ENCODE results near the gene ZDHHC9.

ZDHHC9 gene

DNA sequence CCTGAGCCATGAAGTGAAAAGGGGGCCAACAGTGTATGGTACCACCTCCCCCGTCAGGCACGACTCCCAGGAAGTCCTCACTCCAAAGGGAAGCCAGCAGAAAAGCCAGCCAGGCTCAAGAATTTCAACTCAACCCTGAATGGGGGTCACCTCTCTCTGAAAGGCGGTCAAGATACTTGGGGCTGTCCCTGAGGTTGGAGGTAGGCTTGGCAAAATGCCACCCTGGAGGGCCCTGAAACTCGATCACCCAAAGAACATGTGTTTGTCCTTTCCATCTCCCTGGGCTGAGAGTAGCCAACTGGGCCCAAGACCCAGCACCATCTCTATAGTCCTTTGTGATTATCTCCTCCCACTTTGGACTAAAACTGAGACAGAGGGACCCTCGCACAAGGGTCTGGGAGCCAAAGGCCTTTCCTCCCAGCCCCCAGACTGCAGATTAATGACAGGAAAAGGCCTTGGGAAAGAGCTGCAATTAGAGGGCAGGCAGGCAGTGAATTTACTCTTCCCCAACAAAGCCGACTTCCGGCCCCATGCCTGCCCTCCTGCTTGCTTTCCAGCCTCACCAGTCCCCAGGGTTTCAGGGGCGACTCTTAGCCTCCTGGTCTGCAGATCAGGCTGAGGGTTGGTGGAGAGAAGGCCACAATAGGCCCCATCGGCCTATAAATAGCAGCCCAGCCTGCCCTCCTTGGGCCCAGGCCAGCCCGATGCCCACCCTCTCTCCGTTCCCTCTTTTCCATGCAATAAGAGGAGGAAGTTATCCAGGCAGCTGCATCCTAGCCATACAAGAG is 58.3 kb downstream of the ZDHHC9 start:
- H3K4me3 ChIP-seq (ENCODE audit: low read depth, low read length) = no peak overlapping the region
- TF ChIP-seq, protein P1, sequence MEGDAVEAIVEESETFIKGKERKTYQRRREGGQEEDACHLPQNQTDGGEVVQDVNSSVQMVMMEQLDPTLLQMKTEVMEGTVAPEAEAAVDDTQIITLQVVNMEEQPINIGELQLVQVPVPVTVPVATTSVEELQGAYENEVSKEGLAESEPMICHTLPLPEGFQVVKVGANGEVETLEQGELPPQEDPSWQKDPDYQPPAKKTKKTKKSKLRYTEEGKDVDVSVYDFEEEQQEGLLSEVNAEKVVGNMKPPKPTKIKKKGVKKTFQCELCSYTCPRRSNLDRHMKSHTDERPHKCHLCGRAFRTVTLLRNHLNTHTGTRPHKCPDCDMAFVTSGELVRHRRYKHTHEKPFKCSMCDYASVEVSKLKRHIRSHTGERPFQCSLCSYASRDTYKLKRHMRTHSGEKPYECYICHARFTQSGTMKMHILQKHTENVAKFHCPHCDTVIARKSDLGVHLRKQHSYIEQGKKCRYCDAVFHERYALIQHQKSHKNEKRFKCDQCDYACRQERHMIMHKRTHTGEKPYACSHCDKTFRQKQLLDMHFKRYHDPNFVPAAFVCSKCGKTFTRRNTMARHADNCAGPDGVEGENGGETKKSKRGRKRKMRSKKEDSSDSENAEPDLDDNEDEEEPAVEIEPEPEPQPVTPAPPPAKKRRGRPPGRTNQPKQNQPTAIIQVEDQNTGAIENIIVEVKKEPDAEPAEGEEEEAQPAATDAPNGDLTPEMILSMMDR (IDR thresholded peaks at IDR 0.05; ENCODE audit: low read depth, low read length, missing control alignments) = no peak
- H3K27me3 ChIP-seq (replicated peaks) = no peaks in the 10 kb centered on the region
- H3K27ac ChIP-seq = no peak overlapping the region
- DNase-seq = no peak
- no peaks in the 10 kb centered on the region for H3K36me3 ChIP-seq (replicated peaks)
- in situ Hi-C loops (cut with HindIII; ENCODE audit: low pct_ligation_motif_present, low sequenced_read_pairs) = no loop called here

DNA sequence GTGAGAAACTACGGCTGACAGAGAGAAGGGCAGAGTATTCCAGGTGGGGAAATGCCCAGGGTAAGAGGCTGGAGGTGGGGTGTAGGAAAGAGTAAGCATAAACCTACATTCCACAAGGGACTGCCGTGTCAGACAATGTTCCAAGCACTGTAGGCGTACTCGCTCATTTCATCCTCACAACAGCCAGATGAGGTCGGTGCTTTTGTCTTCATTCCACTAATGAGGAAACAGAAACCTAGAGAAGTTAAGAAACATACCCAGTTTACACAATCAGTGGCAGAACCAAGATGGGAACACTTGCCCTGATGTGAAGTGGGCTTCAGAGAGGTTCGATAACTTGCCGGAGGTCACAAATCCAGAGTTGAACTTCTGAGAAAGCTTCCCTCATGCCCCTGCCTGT is 59.3 kb downstream of the ZDHHC9 start:
- Histone ChIP-seq H3K27ac (no peak overlapping the region), H3K36me3 (replicated peaks) (no peaks in the 10 kb centered on the region), H3K4me3 (ENCODE audit: low read depth, low read length) (no peak overlapping the region), H3K27me3 (replicated peaks) (no peaks in the 10 kb centered on the region)
- in situ Hi-C loops (cut with HindIII; ENCODE audit: low pct_ligation_motif_present, low sequenced_read_pairs) = no loop called here
- no peak for DNase-seq
- TF ChIP-seq, protein P1 (IDR thresholded peaks at IDR 0.05; ENCODE audit: low read depth, low read length, missing control alignments) = no peak

DNA sequence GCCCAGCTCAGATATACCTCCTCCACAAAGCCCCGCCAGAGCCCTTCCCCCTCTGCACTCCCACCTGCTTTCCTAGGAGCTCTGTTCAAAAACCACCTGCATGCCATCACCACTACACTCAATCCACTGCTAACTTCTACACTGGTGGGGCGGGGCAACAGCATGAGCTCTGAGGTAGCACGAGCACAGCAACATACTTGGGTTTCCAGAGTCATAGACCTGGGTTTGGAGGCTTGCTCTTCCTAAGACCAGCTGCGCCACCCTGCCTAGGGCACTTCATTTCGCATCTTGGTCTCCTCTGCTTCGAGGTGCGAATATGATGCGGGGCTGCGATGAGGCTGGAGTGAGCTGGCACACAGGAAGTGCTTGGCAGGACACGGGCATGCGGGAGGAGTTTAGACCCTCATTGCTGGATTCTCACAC is 60.4 kb downstream of the ZDHHC9 start:
- TF ChIP-seq, protein P1 (IDR thresholded peaks at IDR 0.05; ENCODE audit: low read depth, low read length, missing control alignments) = no peak
- no peaks in the 10 kb centered on the region for H3K27me3 ChIP-seq (replicated peaks)
- H3K4me3 ChIP-seq (ENCODE audit: low read depth, low read length) = no peak overlapping the region
- no peaks in the 10 kb centered on the region for H3K36me3 ChIP-seq (replicated peaks)
- in situ Hi-C loops (cut with HindIII; ENCODE audit: low pct_ligation_motif_present, low sequenced_read_pairs) = no loop called here
- H3K27ac ChIP-seq = no peak overlapping the region
- DNase-seq = no peak

DNA sequence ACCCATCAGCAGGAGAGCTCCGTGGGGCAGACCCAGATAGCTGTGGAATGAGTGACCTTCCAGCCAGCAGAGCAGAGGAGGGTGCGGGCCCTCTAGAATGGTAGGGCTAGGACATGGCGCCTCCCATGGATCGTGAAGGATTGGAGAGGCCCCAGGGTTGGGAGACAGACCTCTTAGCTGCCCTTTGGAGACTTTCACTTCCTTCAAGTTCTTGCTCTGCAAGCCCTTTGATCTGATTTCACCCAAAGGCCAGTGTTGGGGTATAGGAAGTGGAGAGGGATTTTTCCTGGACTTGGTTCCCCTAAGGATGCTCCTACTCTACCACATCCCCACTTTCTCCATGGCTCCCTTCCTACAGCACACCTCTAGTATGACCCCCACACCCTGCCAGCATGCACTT is 61.0 kb downstream of the ZDHHC9 start:
- Histone ChIP-seq H3K27me3 (replicated peaks) (no peaks in the 10 kb centered on the region), H3K36me3 (replicated peaks) (no peaks in the 10 kb centered on the region), H3K27ac (no peak overlapping the region), H3K4me3 (ENCODE audit: low read depth, low read length) (no peak overlapping the region)
- in situ Hi-C loops (cut with HindIII; ENCODE audit: low pct_ligation_motif_present, low sequenced_read_pairs) = no loop called here
- TF ChIP-seq, protein P1 (IDR thresholded peaks at IDR 0.05; ENCODE audit: low read depth, low read length, missing control alignments) = no peak
- DNase-seq = no peak

DNA sequence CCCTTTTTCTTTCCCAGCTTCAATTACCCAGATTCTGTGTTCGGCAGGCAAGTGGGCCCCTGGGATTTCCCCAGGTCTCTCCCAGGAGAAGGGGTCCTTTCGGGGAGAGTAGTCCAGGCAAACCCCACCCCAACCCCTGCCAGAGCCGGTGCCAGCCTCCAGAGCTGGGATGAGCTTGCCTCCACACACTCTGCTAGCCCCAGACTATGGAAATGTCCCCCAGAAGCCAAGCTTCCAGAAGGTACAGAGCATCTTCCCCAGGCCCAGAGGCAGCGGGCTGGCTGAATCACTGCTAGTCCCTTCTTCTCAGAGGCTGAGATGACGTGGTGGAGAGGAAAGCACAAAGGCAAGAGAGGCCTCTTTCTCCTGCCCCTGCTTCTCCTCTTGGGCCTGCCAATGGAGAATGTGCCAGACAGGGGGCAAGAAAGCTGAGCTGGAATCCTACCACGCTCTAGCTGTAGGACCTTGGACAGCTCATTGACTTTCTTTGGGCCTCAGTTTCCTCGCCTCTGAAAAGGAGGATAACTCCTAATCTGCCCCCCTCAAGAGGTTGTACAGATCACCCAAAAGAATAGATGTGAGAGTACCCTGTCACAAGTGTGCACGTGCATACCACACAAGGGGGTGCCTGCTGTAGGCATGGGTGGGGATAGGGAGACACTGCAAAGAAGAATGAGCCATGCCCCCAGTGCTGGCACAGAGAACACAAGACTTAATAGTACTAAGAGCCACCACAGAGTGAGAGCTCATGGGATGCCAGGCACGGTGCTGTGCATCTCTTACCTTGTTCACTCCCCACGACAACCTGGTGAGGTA is 61.8 kb downstream of the ZDHHC9 start:
- no peaks in the 10 kb centered on the region for H3K27me3 ChIP-seq (replicated peaks)
- H3K36me3 ChIP-seq (replicated peaks) = no peaks in the 10 kb centered on the region
- in situ Hi-C loops (cut with HindIII; ENCODE audit: low pct_ligation_motif_present, low sequenced_read_pairs) = no loop called here
- no peak overlapping the region for H3K27ac ChIP-seq
- no peak for DNase-seq
- TF ChIP-seq, protein P1 (IDR thresholded peaks at IDR 0.05; ENCODE audit: low read depth, low read length, missing control alignments) = no peak
- no peak overlapping the region for H3K4me3 ChIP-seq (ENCODE audit: low read depth, low read length)

Data from brain microvascular endothelial cell (primary cell).